ENCODE results near the gene RNFT2. TPM values are rescaled to one million over a fixed set of nuclear protein-coding genes. Genes with fewer than 3 reads are reported as not detected.

Gene RNFT2
- total RNA-seq, 1 donor from 2014 or later = 9.6 TPM

DNA sequence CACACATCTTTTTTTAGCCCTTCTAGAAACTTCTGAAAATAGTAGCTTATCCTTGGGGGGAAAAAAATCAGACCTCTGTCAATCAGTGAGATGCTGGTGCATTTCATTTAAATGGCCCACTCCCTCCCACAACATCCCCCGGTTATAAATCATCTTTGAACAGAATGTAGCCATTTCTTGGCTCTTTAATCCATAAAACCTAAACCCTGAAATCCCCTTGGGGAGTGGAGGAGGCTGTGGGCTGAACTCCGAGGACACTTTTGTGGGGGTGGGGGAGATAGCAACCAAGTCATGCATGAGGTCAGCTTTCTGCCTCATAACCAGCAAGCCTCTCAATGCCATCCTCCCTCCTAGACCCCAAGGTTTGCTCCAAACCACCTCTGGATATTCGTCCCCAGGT, 122.1 kb downstream of the RNFT2 start:
- Mint-ChIP-seq H3K4me3 (ENCODE audit: unreplicated experiment) (no peak overlapping the region), H3K36me3 (ENCODE audit: unreplicated experiment) (no peaks in the 10 kb centered on the region), H3K4me1 (ENCODE audit: unreplicated experiment) (peaks cover 14% of the 10 kb centered on the region), H3K9me3 (ENCODE audit: unreplicated experiment) (no peaks in the 10 kb centered on the region), H3K27ac (ENCODE audit: unreplicated experiment) (no peak overlapping the region), H3K27me3 (ENCODE audit: unreplicated experiment) (peaks cover 27% of the 10 kb centered on the region)
- no peak for DNase-seq (ENCODE audit: extremely low spot score, unreplicated experiment)
- TF ChIP-seq, protein P1, sequence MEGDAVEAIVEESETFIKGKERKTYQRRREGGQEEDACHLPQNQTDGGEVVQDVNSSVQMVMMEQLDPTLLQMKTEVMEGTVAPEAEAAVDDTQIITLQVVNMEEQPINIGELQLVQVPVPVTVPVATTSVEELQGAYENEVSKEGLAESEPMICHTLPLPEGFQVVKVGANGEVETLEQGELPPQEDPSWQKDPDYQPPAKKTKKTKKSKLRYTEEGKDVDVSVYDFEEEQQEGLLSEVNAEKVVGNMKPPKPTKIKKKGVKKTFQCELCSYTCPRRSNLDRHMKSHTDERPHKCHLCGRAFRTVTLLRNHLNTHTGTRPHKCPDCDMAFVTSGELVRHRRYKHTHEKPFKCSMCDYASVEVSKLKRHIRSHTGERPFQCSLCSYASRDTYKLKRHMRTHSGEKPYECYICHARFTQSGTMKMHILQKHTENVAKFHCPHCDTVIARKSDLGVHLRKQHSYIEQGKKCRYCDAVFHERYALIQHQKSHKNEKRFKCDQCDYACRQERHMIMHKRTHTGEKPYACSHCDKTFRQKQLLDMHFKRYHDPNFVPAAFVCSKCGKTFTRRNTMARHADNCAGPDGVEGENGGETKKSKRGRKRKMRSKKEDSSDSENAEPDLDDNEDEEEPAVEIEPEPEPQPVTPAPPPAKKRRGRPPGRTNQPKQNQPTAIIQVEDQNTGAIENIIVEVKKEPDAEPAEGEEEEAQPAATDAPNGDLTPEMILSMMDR (IDR thresholded peaks at IDR 0.05) = no peak

DNA sequence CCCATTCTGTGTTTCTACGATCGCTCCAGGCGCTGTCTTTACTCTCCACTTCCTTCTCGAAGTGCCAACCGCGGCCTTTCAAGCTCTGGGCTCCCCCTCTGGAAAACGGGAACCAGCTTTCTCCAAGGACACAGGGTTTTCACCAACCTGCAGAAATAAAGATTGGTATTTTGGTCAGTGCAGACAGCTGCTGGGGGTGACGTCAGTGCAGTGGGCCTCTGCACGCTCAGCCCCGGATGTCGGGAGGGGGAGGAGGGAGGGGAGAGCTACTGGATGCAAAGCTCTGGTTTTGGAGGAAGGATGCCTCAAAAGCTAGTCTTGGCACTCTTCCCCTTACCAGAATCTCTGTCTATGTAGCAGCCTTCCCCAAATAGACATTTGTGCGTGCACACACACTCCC, 123.2 kb downstream of the RNFT2 start:
- Mint-ChIP-seq H3K4me3 (ENCODE audit: unreplicated experiment) (no peak overlapping the region), H3K9me3 (ENCODE audit: unreplicated experiment) (no peaks in the 10 kb centered on the region), H3K27me3 (ENCODE audit: unreplicated experiment) (peaks cover 27% of the 10 kb centered on the region), H3K36me3 (ENCODE audit: unreplicated experiment) (no peaks in the 10 kb centered on the region), H3K27ac (ENCODE audit: unreplicated experiment) (no peak overlapping the region), H3K4me1 (ENCODE audit: unreplicated experiment) (peaks cover 14% of the 10 kb centered on the region)
- TF ChIP-seq, protein P1 (IDR thresholded peaks at IDR 0.05) = no peak
- no peak for DNase-seq (ENCODE audit: extremely low spot score, unreplicated experiment)

DNA sequence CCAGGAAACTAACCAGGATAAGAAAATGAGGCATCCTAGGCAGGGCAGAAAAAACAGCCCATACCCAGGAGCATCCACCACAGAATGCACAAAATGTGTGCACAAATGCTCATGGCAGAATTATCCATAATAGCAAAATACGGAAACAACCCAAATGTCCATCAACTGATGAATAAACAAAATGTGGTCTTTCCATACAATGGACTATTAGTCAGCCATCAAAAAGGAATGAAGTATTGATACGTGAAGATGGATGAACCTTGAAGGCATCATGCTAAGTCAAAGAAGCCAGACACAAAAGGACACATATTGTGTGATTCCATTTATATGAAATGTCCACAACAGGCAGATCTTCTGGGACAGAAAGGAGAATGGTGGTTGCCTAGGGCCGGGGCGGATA, 124.1 kb downstream of the RNFT2 start:
- Mint-ChIP-seq H3K9me3 (ENCODE audit: unreplicated experiment) (no peaks in the 10 kb centered on the region), H3K27me3 (ENCODE audit: unreplicated experiment) (peaks cover 26% of the 10 kb centered on the region), H3K27ac (ENCODE audit: unreplicated experiment) (no peak overlapping the region), H3K4me1 (ENCODE audit: unreplicated experiment) (peaks cover 14% of the 10 kb centered on the region), H3K4me3 (ENCODE audit: unreplicated experiment) (no peak overlapping the region), H3K36me3 (ENCODE audit: unreplicated experiment) (no peaks in the 10 kb centered on the region)
- TF ChIP-seq, protein P1 (IDR thresholded peaks at IDR 0.05) = no peak
- DNase-seq (ENCODE audit: extremely low spot score, unreplicated experiment) = no peak

GRCh38 chr12:116863275-116863767, 125.2 kb downstream of the RNFT2 start:
- Mint-ChIP-seq H3K4me3 (ENCODE audit: unreplicated experiment) (no peak overlapping the region), H3K36me3 (ENCODE audit: unreplicated experiment) (no peaks in the 10 kb centered on the region), H3K4me1 (ENCODE audit: unreplicated experiment) (peaks cover 14% of the 10 kb centered on the region), H3K9me3 (ENCODE audit: unreplicated experiment) (no peaks in the 10 kb centered on the region), H3K27ac (ENCODE audit: unreplicated experiment) (no peak overlapping the region), H3K27me3 (ENCODE audit: unreplicated experiment) (peaks cover 16% of the 10 kb centered on the region)
- TF ChIP-seq, protein P1 (IDR thresholded peaks at IDR 0.05) = peak; percentile 43
- DNase-seq (ENCODE audit: extremely low spot score, unreplicated experiment) = no peak

GRCh38 chr12:116864371-116865160, 126.5 kb downstream of the RNFT2 start:
- H3K27ac Mint-ChIP-seq (ENCODE audit: unreplicated experiment) = peak overlapping the region; percentile 35
- TF ChIP-seq, protein P1 (IDR thresholded peaks at IDR 0.05) = no peak
- peaks cover 14% of the 10 kb centered on the region for H3K4me1 Mint-ChIP-seq (ENCODE audit: unreplicated experiment)
- DNase-seq (ENCODE audit: extremely low spot score, unreplicated experiment) = no peak
- H3K9me3 Mint-ChIP-seq (ENCODE audit: unreplicated experiment) = no peaks in the 10 kb centered on the region
- no peak overlapping the region for H3K4me3 Mint-ChIP-seq (ENCODE audit: unreplicated experiment)
- H3K36me3 Mint-ChIP-seq (ENCODE audit: unreplicated experiment) = no peaks in the 10 kb centered on the region
- H3K27me3 Mint-ChIP-seq (ENCODE audit: unreplicated experiment) = peaks cover 10% of the 10 kb centered on the region

Measured in osteocyte (in vitro differentiated cells).